NCI-H1436 treated with DMSO at 0.1 percent for 48 hours (cell line): Measurements from ENCODE around the gene APOC4.
"Not testable (repeated sequence)": the region's sequence is repeated elsewhere in the genome, so short reads cannot be mapped to it uniquely, and the experiment has no call there.

Experiments used
- DNase-seq: peaks from one replicate; lab custom pipeline; 2025; lab: John Stamatoyannopoulos, UW

APOC4 gene

DNA sequence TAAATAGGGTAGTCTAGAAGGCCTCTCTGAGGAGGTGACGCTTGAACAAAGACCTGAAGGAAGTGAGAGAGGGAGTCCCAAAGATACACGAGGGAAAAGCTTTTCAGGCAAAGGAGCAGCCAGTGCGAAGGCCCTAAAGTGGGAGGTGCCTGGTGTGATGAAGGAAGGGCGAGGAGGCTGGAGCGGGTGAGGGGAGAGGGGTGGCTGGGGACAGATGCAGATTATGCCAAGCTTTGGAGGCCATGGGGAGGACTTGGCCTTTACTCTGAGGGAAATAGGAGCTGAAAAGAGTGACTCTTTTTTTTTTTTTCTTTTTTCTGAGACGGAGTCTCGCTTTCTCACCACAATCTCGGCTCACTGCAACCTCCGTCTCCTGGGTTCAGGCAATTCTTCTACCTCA, 16.1 kb downstream of the APOC4 start:
- no peak for DNase-seq

DNA sequence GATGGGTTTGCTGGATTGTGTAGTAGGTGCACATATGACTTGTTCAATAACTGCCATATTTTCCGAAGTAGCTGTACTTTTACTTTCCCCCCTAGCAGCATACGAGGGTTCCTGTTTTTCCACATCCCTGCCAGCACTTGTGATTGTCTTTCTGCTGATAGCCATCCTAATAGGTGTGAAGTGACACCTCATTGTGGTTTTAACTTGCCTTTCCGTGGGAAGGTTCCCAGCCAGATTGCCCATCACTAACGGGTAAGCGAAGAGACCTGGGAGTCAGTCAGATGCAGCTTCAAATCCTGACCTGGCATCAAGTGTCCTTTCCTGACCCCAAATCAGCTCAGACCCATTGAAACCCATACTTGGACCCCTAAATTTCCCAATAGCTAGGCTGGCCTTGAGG, 17.7 kb downstream of the APOC4 start:
- DNase-seq, result no peak

DNA sequence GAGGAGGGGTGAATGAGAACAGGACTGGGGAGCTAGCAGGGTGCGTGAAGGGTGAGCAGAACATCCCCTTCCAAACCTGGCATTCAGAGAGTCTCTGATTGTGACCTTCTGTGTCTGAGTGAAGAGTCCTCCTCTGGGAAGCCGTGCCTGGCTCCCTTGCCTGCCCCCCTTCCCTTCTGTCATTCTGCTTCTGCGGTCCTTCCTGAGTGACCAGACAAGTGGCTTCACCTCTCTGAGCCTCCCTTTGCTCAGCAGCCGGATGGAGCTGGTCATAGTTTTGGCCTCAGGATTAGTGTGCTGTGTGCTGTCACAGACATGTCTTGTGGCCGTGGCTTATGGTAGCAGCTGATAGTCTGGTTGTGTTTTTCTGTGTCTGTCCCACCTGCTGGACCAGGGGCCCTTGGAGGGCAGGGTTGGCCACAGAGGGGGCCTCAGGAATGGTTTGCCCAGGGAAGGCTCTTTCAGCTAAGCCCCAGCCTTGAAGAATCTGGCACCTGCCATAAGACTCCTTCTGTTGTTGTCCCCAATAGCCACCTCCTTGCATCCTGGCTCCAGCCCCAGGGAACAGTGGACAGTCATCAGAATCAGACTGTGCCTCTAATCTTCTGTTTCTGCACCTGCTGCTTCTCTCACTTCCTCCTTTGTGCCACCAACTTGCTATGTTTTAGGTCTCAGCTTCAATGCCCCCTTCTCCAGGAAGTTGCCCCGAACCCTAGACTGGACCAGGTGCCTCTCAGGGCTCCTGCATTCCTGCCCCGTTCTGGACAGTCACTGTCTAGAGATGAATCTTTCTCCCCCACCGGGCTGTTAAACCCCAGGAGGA, 19.1 kb downstream of the APOC4 start:
- no peak for DNase-seq

DNA sequence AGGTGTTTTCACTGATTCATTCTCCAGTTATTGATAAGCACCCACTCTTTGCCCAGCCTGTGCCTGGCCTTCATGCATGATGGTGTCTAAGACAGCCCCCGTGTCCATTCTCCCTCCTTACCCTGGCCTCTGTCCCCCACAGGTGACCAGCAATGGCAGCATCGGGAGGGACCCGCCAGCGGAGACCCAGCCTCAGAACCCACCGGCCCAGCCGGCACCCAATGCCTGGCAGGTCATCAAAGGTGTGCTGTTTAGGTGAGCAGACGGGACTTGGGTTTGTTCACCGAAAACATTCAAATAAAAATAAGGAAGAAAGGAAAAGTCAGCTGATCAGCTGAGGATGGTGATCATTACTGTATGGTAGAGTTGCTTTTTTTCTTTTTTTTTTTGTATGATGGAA, 19.8 kb downstream of the APOC4 start:
- no peak for DNase-seq

- DNase-seq, result no peak
Observed at GRCh38 chr19:44968118-44968517, 26.1 kb downstream of the APOC4 start.

DNA sequence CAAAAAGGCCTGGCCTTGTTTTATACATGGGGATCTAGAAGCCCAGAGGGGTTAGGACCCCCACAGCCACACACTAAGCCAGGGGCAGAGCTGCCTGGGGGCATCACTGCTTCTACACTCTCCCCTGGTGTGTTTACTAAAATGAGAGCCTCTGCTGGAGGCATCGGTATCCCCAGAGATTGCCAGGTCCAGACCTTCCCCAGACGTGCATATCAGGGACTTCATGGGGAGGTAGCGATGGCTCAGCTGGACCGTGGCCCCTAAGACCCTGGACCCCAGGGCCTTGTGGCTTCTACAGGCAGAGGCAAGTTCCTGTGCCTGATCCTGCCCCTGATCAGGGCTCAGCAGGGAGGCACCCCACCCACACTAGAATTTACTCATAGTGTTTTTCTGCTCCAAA, 26.6 kb downstream of the APOC4 start:
- no peak for DNase-seq

DNA sequence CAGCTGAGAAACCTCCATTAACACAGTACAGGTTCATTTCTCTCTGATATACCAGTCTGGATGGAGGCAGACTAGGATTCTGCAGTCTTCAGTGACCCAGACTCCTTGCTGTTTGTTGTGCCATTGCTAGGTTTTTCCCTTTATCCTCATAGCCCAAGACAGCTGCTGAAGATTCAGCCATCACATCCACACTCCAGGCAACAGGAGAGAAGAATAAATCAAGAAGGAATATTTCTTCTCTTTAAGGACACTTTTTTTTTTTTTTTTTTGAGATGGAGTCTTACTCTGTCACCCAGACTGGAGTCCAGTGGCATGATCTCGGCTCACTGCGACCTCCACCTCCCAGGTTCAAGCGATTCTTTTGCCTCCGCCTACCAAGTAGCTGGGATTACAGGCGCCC, 27.4 kb downstream of the APOC4 start:
- no peak for DNase-seq

DNA sequence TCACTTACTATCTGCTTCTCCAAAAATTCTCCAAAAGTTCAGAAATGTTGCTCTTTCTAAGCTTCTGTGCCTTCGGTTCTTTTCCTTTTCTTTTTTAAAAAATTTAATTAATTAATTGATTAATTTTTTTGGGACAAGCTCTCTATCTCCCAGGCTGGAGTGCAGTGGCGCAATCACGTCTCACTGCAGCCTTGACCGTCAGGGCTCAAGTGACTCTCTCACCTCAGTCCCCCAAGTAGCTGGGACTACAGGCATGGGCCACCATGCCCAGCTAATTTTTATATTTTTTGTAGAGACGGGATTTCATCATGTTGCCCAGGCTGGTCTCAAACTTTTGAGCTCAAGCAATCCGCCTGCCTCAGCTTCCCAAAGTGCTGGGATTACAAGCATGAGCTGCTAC, 29.4 kb downstream of the APOC4 start:
- not testable (repeated sequence) for DNase-seq

GRCh38 chr19:44972802-44973201, 30.8 kb downstream of the APOC4 start:
- DNase-seq, result no peak

DNA sequence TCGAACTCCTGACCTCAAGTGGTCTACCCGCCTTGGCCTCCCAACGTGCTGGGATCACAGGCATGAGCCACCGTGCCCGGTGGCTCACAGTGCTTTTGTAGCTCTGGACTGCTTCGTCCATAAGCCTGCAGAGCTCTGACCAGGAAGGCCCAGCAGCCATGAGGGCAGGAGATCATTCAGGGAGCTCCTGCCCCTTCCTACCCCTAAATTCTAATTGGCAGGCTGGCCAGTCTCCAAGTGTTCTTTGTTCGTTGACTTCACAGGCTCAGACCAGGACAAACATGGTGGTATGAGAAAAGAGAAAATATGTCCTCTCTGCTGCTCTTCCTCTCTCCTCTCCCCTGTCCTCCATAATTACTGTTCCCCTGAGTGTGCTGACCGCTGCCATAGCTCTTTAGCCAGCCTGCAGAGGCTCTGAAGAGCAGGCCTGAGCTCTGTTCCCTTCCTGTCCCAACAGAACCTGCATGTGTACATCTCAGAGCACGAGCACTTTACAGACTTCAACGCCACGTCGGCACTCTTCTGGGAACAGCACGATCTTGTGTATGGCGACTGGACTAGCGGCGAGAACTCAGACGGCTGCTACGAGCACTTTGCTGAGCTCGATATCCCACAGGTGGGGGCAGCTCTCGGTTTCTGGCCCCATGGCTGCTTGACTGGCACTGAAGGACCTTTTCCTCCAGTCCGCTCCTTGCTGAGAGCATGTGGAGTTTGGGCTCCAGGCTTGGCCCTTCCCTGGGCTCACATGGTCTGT, 32.1 kb downstream of the APOC4 start:
- no peak for DNase-seq

DNA sequence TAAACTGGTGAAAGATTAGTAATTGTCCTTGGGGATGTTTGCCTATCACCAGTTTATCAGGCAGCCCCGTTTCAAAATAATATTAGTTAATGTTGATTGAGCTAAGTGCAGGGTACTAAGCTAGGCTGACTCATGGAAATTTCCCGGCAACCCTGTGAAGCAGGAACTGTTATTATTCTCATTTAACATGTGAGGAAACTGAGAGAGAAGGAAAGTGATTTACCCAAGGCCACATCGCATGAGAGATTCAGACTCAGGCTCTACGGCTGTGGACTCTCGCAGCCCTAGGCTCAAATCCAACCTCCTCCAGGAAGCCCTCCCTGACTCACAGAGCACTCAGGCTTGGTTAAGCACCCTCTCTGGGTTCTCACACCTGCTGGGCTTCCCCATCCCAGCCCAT, 32.8 kb downstream of the APOC4 start:
- DNase-seq, result no peak

- no peak for DNase-seq
Observed at GRCh38 chr19:44975444-44975843, 33.4 kb downstream of the APOC4 start.

- no peak for DNase-seq
Observed at GRCh38 chr19:44984005-44984404, 42.0 kb downstream of the APOC4 start.

DNA sequence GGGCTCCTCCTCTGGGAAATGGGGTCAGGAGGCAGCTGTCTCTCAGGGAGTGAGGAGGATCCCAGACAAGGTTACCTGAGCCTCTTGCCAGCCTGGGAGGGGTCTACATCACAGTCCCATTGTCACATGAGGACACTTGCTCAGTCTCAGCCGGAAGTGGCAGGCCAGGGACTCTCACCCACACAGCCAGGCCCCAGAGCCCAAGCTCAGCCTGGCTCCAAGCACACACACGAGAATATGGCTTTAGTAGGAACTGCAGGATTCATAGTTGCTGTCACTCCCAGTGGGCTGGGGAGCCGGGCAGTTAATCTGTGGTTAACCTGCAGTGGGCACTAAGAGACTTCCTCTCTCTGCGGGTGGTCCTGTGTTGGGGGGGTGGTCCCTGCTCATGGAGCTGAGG, 43.4 kb downstream of the APOC4 start:
- DNase-seq, result no peak

GRCh38 chr19:44986389-44986788, 44.4 kb downstream of the APOC4 start:
- no peak for DNase-seq

DNA sequence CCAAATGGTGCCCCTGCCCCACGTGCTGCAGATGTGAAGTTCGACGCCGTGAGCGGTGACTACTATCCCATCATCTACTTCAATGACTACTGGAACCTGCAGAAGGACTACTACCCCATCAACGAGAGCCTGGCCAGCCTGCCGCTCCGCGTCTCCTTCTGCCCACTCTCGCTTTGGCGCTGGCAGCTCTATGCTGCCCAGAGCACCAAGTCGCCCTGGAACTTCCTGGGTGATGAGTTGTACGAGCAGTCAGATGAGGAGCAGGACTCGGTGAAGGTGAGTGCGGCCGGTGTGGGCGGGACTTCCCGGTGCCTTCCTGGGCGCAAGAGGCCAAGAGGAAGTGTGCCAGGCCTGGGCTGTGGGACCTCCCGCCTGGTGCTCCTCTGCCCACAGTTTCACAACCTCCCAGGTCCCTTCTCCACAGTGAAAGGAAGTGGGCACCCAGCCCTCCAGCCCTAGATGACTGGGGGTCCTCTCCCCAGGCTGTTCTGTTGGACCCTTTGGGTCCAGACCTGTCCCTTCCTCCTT, 45.2 kb downstream of the APOC4 start:
- no peak for DNase-seq

GRCh38 chr19:44988273-44988672, 46.2 kb downstream of the APOC4 start:
- DNase-seq, result no peak

GRCh38 chr19:44988896-44989556, 47.0 kb downstream of the APOC4 start:
- DNase-seq, result no peak

- no peak for DNase-seq
Observed at GRCh38 chr19:44990459-44990858, 48.4 kb downstream of the APOC4 start.

DNA sequence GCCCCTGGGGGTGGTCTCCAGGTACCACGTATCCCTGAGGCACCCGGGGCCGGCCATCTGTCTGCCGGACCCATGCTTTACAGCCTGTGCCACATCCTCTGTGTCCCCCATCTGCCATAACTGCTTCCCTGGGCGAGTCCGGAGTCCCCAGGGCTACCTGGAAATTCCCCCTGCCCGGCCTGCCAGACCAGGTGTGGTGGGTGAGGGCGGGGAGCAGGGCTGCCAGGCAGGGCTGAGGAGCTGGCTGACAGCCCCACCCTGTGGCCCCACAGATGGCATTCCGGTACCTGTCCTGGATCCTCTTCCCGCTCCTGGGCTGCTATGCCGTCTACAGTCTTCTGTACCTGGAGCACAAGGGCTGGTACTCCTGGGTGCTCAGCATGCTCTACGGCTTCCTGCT, 48.9 kb downstream of the APOC4 start:
- no peak for DNase-seq

DNA sequence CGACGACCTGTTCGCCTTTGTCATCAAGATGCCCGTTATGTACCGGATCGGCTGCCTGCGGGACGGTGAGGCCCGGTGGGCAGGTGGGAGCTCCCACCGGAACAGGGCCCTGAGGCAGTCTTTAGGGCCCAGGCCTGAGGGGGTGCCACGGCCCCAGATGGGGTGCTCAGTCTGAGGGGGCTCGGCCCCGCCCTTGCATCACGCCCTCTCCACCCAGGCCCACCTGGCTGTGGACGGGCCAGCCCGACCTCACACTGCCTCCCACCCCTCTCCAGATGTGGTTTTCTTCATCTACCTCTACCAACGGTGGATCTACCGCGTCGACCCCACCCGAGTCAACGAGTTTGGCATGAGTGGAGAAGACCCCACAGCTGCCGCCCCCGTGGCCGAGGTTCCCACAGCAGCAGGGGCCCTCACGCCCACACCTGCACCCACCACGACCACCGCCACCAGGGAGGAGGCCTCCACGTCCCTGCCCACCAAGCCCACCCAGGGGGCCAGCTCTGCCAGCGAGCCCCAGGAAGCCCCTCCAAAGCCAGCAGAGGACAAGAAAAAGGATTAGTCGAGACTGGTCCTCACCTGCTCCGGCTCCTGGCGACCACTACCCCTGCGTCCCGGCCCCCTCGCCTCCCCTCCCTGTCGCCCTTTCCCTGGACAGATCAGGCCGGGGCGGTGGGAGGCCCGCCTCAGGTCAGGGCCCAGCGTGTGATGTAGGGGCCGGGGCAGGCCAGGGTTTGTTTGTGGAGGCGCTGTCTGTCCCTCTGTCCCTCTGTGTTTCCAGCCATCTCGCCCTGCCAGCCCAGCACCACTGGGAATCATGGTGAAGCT, 50.5 kb downstream of the APOC4 start:
- DNase-seq, result no peak

DNA sequence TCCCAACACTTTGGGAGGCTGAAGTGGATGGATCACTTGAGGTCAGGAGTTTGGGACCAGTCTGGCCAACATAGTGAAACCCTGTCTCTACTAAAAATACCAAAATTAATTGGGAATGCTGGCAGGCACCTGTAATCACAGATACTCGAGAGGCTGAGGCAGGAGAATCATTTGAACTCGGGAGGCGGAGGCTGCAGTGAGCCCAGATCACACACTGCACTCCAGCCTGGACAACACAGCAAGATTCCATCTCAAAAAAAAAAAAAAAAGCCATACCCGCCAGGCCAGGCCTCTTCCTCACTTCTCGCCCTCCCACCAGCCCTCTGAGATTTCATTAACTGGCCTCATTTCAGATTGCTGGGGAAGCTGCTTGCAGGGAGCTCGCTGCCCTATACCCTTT, 51.5 kb downstream of the APOC4 start:
- no peak for DNase-seq
